Left hindlimb (tissue), 1 donor: Measurements from ENCODE around the gene UCHL3.
"Not testable (repeated sequence)": the region's sequence is repeated elsewhere in the genome, so short reads cannot be mapped to it uniquely, and the experiment has no call there.

Experiments
- DNase-seq: peaks from one replicate; pipeline ENCODE4 v3.0.0-alpha.2; 2018

Gene UCHL3

GRCh38 chr13:75549262-75550158 is at the start of gene UCHL3:
TSS of gene UCHL3 (plus strand) at chr13:75549791. CDS start at chr13:75549821, 30 bp downstream.
- peak; percentile 95 for DNase-seq

DNA sequence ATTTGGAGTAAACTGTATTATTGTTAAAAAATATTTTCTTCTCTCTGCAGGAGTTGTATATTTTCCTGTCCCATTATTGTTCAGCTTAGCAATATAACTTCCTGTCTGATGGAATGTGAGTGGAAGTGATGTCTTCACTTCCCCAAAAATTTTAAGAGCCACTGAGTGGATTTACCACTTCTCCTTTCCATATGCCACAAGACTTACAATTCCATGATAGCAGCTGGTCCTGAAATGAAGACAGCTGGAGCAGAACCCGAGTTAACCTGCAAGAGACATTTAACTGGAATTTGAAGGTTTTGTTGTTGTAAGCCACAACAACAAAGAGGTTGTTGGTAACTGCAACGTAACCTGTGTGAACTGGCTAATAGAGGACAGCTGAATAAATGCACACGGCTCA is 44.3 kb upstream of the UCHL3 start:
- DNase-seq = no peak

- no peak for DNase-seq
Observed at GRCh38 chr13:75506018-75506417, 43.6 kb upstream of the UCHL3 start.

DNA sequence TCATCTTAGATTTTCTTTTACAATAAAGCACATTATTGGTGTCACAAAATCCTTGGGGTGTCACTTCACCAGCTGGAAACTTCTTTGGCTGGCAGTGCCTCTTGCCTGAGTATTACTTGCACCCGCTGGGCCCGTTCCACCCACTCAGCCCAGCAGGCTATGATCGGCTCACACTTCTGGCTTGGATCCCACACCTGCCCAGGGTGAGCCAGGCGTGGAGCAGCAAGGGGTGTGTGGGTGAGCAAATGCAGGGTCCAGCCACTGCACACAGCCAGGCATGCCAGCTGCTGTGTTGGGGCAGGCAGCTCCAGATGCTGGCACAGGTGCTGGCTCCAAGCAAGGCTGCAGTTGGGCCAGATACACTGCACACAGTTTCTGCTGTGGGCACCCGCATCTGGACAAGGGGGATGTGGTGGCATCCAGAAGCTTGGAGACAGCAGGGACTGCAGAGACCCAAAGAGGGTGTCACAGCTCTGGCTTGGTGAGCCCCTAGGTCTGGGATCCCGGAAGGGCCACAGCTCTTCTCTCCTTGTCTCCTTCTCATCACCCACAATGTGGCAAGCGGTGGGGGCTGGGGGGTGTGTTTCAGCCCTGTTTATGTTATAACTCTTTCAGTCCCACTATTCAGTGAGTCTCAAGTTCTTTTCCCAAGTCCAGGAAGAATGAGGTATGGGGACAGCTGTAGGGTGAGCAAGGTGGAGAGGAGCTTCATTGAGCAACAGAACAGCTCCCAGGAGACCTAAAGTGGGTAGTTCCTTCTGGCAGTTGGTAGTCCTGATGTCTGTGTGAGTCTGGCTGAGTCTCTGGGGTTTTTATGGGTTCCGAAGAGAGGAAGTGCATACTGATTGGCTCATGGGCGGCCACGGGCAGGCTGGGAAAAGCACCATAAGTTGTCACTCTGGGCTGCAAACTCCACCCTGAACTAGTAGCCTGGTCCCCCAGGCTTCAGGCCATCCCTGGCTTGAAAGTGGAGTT is 42.3 kb upstream of the UCHL3 start:
- no peak for DNase-seq

- no peak for DNase-seq
Observed at GRCh38 chr13:75508002-75508548, 41.5 kb upstream of the UCHL3 start.

DNA sequence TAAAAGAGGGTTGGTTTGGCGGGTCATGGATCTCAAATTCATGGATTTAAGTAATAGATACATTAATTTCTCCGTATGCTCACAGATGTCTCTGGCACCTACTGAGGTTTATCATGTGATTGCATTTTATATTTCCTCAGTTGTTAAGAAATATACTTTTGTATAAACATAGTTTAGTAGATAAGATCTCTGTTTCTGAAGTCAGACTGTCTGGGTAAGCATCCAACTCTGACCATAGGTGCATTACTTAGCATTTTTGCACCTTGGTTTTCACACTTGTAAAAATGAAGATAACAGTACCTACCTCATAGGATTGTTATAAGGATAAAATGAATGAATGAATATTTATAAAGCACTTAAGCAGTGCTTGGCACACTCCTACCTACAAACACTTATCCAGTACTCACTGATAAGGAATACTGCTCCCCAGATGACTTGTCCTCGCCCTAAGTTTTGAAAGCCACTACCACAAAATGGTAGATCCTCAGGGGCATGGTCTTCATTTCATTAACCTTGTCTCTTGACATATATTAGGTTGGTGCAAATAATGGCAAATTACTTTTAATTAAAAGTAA is 38.5 kb upstream of the UCHL3 start:
- DNase-seq = no peak

- no peak for DNase-seq
Observed at GRCh38 chr13:75512253-75512652, 37.3 kb upstream of the UCHL3 start.

GRCh38 chr13:75513271-75513670 is 36.3 kb upstream of the UCHL3 start:
- no peak for DNase-seq

- no peak for DNase-seq
Observed at GRCh38 chr13:75514080-75514995, 35.3 kb upstream of the UCHL3 start.

GRCh38 chr13:75518439-75519088 is 31.0 kb upstream of the UCHL3 start:
- no peak for DNase-seq

GRCh38 chr13:75521956-75522355 is 27.6 kb upstream of the UCHL3 start:
- DNase-seq = no peak

- no peak for DNase-seq
Observed at GRCh38 chr13:75530549-75530961, 19.0 kb upstream of the UCHL3 start.

GRCh38 chr13:75533861-75534260 is 15.7 kb upstream of the UCHL3 start:
- no peak for DNase-seq

- DNase-seq = peak; percentile 81
Observed at GRCh38 chr13:75537401-75538365, 11.9 kb upstream of the UCHL3 start, which contains the start of gene COMMD6. TSS of gene COMMD6 (minus strand) at chr13:75537841. CDS start at chr13:75537805, 36 bp downstream.

GRCh38 chr13:75541287-75541686 is 8.3 kb upstream of the UCHL3 start:
- no peak for DNase-seq

DNA sequence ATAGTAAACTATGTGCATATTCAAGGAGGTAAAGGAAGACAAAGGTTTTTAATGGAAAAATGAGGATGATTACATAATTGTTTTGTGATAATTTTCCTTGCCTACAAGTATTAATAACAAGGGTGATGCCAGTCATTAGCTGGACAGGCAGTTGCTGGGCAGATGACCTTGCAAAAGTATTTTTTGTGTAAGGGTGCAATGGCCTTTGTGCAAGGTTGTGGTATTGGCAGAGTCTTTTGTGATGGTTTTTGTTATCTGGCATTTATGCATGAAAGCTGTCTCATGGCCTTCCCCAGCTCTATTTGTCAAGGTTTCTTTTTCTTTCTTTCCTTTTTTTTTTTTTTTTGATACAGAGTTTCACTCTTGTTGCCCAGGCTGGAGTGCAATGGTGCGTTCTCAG is 7.6 kb upstream of the UCHL3 start:
- DNase-seq = no peak

- DNase-seq = no peak
Observed at GRCh38 chr13:75544681-75545330, 4.8 kb upstream of the UCHL3 start.

DNA sequence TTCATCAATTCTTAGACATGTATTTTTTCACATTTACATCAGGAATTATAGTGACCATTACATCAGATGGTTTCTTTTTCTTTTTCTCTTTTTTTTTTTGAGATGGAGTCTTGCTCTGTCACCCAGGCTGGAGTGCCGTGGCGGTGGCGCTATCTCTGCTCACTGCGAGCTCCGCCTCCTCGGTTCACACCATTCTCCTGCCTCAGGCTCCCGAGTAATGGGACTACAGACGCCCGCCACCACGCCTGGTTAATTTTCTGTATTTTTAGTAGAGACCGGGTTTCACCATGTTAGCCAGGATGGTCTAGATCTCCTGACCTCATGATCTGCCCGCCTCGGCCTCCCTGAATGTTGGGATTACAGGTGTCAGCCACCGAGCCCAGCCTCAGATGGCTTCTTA is 4.2 kb upstream of the UCHL3 start:
- DNase-seq = not testable (repeated sequence)

GRCh38 chr13:75547917-75548316 is 1.7 kb upstream of the UCHL3 start:
- no peak for DNase-seq
